Stimulated activated effector memory CD8-positive, alpha-beta T cell treated with anti-CD3 and anti-CD28 coated beads, Interleukin-12 subunit alpha, Interleukin-12 subunit beta, amount 100 ng/mL, for 72 hours (primary cell): ENCODE data around the gene CTAGE8.
"Not testable (repeated sequence)": the region's sequence is repeated elsewhere in the genome, so short reads cannot be mapped to it uniquely, and the experiment has no call there.

Experiments used
- ATAC-seq: fragments of 150-1000 bp; cut with Tn5 transposase; 2 replicates; pipeline ENCODE4 v1.10.0; 2021
- DNase-seq, 2 donors: peaks; one replicate each; pipeline ENCODE4 v3.0.0; 2021 to 2022; ENCODE audit warnings: low spot score in 2 of 2
- H3K27ac Mint-ChIP-seq: one replicate; pipeline ENCODE4 v1.8.0; 2022; ENCODE audit warnings: mild to moderate bottlenecking, mixed read lengths
- H3K36me3 Mint-ChIP-seq: one replicate; pipeline ENCODE4 v1.8.0; 2022; ENCODE audit warnings: mild to moderate bottlenecking, mixed read lengths
- H3K4me1 Mint-ChIP-seq: one replicate; pipeline ENCODE4 v1.8.0; 2022; ENCODE audit warnings: mixed read lengths
- H3K4me3 Mint-ChIP-seq: one replicate; pipeline ENCODE4 v1.8.0; 2022; ENCODE audit warnings: mild to moderate bottlenecking, mixed read lengths
- H3K9me3 Mint-ChIP-seq: one replicate; pipeline ENCODE4 v1.8.0; 2022; ENCODE audit warnings: mixed read lengths

CTAGE8 gene

GRCh38 chr7:144226866-144227265 is 42.2 kb downstream of the CTAGE8 start:
- not testable (repeated sequence) for DNase-seq, H3K27ac Mint-ChIP-seq, H3K4me1 Mint-ChIP-seq, H3K4me3 Mint-ChIP-seq, ATAC-seq, H3K36me3 Mint-ChIP-seq, H3K9me3 Mint-ChIP-seq

DNA sequence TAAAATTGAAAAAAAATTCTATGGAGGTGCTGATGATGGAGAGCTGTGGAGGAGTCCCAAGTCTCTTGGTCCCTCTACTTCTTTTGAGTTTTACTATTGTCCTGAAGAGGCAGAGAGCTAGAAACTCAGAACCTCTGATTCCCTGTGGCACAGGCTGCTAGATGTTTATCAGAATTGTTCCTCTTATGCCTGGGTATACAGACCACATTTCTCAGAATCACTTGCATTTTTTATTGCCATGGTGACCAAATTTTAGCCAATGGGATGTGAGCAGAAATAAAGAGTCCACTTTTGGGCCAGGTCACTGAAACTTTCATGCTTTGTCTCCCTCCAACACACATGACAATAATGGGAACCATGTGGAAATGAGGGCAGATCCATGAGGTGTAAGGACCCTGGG is 45.4 kb downstream of the CTAGE8 start:
- H3K27ac Mint-ChIP-seq, H3K36me3 Mint-ChIP-seq, H3K4me3 Mint-ChIP-seq, H3K4me1 Mint-ChIP-seq, DNase-seq, ATAC-seq, H3K9me3 Mint-ChIP-seq: not testable (repeated sequence)

DNA sequence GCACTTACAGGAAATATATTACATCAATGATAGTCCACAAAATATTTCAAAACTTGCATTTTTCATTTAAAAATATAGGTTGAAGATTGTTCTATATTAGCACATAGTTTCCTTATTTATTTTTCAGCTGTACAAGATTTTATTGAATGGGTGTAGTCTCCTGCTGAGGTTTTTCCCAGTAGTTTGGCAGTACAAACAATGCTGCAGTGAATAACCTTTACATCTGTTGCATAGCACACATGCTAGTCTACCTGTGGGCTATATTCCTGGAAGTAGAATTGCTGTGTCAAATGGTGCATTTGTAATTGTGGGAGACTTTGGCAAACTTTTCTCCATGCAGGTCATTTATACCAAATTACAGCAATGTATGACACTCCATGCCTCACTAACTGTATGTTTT is 48.6 kb downstream of the CTAGE8 start:
- not testable (repeated sequence) for H3K4me3 Mint-ChIP-seq, H3K27ac Mint-ChIP-seq, DNase-seq, H3K9me3 Mint-ChIP-seq, H3K4me1 Mint-ChIP-seq, ATAC-seq, H3K36me3 Mint-ChIP-seq

DNA sequence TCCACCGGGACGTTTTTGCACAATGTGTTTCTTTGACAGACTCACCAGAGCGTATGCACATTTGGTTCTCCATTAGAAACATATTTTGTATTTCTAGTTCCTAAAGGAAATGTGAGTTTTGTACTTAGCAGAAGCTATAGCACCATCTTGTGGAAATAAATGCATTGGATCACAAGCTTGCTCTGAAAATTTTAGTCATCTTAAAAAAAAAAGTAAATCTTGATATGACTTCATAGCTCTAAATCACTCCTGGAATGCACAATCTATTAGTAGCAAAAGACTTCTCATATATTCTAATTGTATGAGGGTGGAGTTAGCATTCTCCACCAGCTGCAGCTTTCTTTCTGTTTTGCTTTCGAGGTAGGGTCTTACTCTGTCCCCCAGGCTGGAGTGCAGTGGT is 49.9 kb downstream of the CTAGE8 start:
- not testable (repeated sequence) for H3K27ac Mint-ChIP-seq, DNase-seq, H3K9me3 Mint-ChIP-seq, H3K36me3 Mint-ChIP-seq, ATAC-seq, H3K4me1 Mint-ChIP-seq, H3K4me3 Mint-ChIP-seq

DNA sequence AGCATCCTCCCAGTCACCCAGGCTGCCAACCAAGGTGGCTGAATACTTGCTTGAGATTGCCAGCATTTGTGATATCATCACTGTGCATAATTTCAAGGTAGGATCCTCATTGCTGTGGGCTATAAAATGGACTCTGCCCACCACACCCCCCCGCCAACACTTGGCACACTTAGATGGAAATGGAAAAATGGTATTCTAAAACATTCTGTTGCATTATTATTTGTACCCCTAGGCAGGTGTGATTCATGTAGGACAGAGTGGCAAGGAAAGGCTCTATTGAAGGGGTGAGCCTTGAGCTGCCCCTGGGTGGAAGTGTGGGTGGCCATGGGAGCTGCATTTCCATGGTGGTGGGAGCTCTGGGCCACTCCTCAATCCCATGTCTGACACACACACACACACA is 50.5 kb downstream of the CTAGE8 start:
- DNase-seq, H3K27ac Mint-ChIP-seq, ATAC-seq, H3K9me3 Mint-ChIP-seq, H3K4me3 Mint-ChIP-seq, H3K36me3 Mint-ChIP-seq, H3K4me1 Mint-ChIP-seq: not testable (repeated sequence)

- H3K9me3 Mint-ChIP-seq, H3K27ac Mint-ChIP-seq, ATAC-seq, DNase-seq, H3K36me3 Mint-ChIP-seq, H3K4me1 Mint-ChIP-seq, H3K4me3 Mint-ChIP-seq: not testable (repeated sequence)
Measured at GRCh38 chr7:144217200-144217599, 51.9 kb downstream of the CTAGE8 start.
